Stimulated activated CD8-positive, alpha-beta memory T cell treated with anti-CD3 and anti-CD28 coated beads, Interleukin-7, amount 100 ng/mL, for 1 hour (primary cell): Measurements from ENCODE around the gene CASZ1.

Source experiments
- DNase-seq, 2 donors: peaks; one replicate each; pipeline ENCODE4 v3.0.0-alpha.2; 2020; ENCODE audit warnings: low read depth in 2 of 2

The CASZ1 gene

DNA sequence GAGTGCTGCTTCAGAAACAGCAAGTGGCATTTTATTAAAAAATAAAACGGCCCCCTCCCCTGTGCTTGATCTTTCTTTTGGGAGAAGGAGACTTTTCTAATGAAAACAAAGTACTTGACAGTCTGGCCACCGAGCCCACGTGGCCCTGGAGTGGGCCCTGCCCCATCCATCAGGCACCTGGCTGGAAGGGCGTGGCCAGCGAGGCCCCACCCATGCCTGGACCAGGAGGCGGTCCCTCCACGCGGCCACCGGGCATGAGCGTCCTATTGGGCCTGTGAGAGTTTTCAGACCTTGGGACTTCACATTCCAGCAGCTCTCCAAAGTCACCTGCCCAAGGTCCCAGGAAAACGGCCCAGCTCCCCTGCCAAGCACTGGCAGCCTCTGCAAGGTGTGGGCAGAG, 144.7 kb downstream of the CASZ1 start:
- DNase-seq = no peak

DNA sequence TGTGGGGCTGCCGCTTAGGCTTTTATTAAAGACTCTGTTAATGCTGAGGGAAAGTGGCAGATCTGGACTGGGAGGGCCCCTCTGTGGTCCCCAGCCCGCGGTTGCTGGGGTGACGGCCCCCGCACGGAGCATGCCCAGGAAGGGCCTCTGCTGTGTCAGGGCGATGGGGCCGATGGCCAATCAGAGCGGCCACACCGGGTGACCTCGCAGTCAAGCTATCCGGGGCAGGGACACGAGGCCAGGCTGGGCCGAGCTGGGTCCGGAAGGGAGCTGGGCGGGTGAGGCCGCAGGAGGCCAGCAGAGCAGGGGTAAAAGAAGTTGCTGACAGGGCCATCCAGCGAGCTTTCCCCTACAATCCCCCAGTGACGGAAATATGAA, 145.1 kb downstream of the CASZ1 start:
- no peak for DNase-seq

- DNase-seq = no peak
Measured at GRCh38 chr1:10650556-10651388, 145.7 kb downstream of the CASZ1 start.

DNA sequence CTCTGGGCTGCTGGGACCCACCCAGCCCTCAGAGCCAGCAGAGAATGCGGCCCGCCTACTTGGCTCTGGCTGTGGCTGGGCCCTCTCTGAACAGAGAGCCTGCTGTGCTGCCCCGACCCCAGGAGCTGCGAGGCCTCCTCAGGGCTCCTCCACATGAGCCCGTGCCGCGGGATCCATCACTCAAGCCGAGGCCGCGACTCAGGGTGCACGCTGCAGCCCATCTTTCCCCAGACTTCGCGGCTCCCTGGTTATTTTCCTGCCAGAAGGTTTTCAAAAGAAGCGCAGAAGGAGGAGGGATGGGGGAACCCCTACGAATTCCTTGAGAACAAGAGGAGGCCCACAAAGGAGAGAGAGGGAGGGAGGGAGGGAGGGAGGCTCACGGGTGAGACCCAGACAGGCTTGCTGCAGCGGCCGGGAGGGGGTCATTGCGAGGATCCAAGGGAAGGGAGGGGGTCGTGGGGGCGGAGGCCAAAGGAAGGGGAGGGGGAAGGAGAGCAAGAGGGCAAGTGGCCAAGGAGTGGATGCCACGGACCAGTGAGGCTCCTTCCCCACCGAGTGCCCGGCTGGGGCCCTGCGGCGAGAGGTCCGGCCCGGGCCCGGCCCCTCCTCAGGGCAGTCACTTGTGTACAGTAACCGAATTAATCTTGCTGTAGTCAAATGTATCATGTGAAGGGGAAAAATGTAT, 146.8 kb downstream of the CASZ1 start:
- no peak for DNase-seq

GRCh38 chr1:10648689-10649516, 147.5 kb downstream of the CASZ1 start:
- DNase-seq = no peak

GRCh38 chr1:10647414-10648170, 148.9 kb downstream of the CASZ1 start:
- DNase-seq = no peak

- DNase-seq = no peak
Measured at GRCh38 chr1:10646347-10646861, 150.0 kb downstream of the CASZ1 start.

GRCh38 chr1:10644307-10645128, 151.9 kb downstream of the CASZ1 start:
- DNase-seq = no peak

DNA sequence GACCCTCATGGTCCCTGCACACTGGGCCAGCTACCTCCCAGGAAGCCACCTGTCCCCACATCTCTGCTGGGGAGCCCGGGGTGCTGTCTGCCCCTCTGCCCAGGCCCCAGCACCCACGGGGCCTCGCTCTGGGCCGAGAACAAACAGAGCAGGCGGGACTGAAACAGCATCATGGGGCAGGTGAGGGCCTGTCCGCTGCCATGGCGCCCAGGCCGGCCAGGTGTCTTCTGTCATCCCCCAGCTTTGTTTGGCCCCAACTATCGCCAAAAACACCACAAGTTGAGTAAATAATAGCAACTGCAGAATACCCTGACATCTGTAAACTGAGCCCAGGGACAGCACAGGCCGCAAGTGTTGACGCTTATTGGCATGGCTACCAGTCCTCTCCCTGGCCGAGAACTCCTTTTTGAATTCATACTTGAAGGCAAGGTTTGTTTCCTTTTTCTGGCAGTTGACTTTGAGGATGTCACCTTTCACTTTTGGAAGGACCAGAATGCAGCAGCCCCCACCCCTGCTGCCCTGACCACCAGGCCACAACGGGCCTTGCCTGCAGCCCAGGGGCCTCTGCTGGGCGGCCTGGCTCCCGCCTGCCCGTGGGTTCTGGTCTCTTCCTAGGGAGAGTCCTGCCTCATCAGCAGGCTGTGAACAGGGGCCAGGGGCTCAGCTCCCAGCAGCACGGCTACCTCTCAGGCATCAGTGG, 152.7 kb downstream of the CASZ1 start:
- no peak for DNase-seq

DNA sequence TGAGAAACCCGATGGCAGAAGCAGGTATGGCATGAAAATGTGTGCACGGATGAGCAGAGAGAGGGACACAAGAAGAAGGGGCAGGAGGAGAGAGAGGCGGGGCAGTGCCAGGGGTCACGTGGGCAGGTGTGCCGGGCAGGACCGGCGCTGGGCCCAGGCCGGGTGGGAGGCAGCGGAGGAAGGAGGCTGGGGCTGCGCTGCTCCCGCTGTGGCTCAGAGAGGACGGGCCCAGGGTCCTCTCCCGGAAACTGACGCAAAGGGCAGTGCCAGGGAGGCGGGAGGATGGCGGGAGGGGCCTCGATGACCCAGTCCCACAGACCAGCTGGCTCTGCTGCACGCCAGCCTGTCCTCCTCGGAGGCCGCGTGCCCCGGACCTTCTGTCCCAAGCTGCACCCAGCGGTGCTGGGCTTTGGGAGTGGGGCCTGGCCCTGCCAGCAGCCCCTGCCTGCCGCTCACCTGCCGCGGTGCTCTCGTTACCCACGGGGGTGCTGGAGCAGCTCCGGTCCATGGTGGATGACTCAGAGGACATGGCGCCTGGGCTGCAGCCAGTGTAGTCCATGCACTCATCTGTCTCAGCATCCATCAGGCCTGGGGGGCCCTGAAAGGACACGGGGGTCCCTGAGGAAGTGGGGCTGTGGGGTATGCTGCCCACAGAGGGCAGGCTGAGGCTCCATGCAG, 153.9 kb downstream of the CASZ1 start:
- no peak for DNase-seq

DNA sequence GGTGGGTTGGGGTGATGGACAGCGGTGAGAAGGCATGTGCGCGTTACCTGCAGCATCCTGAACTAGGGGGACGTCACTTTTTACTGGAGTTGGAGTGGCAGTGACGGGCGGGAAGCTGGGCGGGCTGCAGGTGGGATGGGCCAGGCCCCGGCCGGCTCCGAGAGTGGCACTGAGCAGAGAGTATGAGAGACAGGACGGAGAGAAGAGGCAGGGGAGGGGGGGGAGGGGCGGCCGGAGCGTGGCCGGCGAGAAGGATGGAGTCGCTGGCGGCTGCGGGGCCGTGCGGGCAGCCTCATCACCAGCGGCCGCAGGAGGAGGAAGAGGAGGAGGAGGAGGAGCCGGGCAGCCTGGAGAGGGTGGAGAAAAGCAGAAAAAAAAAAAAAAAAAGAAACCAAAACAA, 154.5 kb downstream of the CASZ1 start:
- DNase-seq = no peak

- DNase-seq = no peak
Measured at GRCh38 chr1:10640843-10641553, 155.4 kb downstream of the CASZ1 start.

GRCh38 chr1:10639775-10640578, 156.5 kb downstream of the CASZ1 start:
- DNase-seq = no peak

- no peak for DNase-seq
Measured at GRCh38 chr1:10639011-10639774, 157.3 kb downstream of the CASZ1 start.

- DNase-seq = no peak
Measured at GRCh38 chr1:10638559-10639005, 157.9 kb downstream of the CASZ1 start.

- no peak for DNase-seq
Measured at GRCh38 chr1:10637834-10638558, 158.4 kb downstream of the CASZ1 start.
